GM12873 (cell line): Measurements from ENCODE around the gene ALG3.
A peak's percentile ranks its signal among the peaks of the same experiment; 100 is the strongest.

ENCODE experiments used
- CTCF ChIP-seq: IDR thresholded peaks from 2 replicates; pipeline ENCODE4 v1.5.1; 2012; ENCODE audit warnings: low read depth, mild to moderate bottlenecking, moderate library complexity, low read length, control low read depth; ENCODE audit not compliant: insufficient read depth; ENCODE audit errors: missing control alignments

ALG3 gene

GRCh38 chr3:184241447-184242296, 7.1 kb downstream of the ALG3 start:
- TF ChIP-seq CTCF: peak; percentile 54

GRCh38 chr3:184241141-184241446, 7.7 kb downstream of the ALG3 start:
- no peak for TF ChIP-seq CTCF

- no peak for TF ChIP-seq CTCF
Measured at GRCh38 chr3:184240384-184241140, 8.2 kb downstream of the ALG3 start.

GRCh38 chr3:184239708-184240107, 9.1 kb downstream of the ALG3 start:
- no peak for TF ChIP-seq CTCF

GRCh38 chr3:184239221-184239620, 9.5 kb downstream of the ALG3 start:
- TF ChIP-seq CTCF: no peak

- no peak for TF ChIP-seq CTCF
Measured at GRCh38 chr3:184238246-184238818, 10.4 kb downstream of the ALG3 start.

GRCh38 chr3:184237807-184238206, 11.0 kb downstream of the ALG3 start:
- TF ChIP-seq CTCF: no peak
